Stimulated activated CD4-positive, alpha-beta T cell treated with anti-CD3 and anti-CD28 coated beads, Interleukin-1b, Interleukin-23, amount 100 ng/mL, for 4 hours (primary cell): ENCODE results near the gene PTCRA.
"Not testable (repeated sequence)": the region's sequence is repeated elsewhere in the genome, so short reads cannot be mapped to it uniquely, and the experiment has no call there.

Experiments
- DNase-seq, 2 donors: peaks; one replicate each; pipeline ENCODE4 v3.0.0-alpha.2; 2020; ENCODE audit warnings: low read depth in 2 of 2

PTCRA gene

GRCh38 chr6:42940493-42941045, 24.7 kb downstream of the PTCRA start:
- no peak for DNase-seq

GRCh38 chr6:42941356-42941755, 25.5 kb downstream of the PTCRA start:
- not testable (repeated sequence) for DNase-seq

- DNase-seq, result no peak
Observed at GRCh38 chr6:42942444-42942843, 26.6 kb downstream of the PTCRA start.

GRCh38 chr6:42947950-42948349, 32.1 kb downstream of the PTCRA start:
- no peak for DNase-seq

GRCh38 chr6:42952389-42952788, 36.5 kb downstream of the PTCRA start:
- no peak for DNase-seq

GRCh38 chr6:42954405-42954804, 38.6 kb downstream of the PTCRA start:
- not testable (repeated sequence) for DNase-seq

GRCh38 chr6:42958125-42958524, 42.3 kb downstream of the PTCRA start:
- no peak for DNase-seq

- DNase-seq, result no peak
Observed at GRCh38 chr6:42959917-42960242, 44.0 kb downstream of the PTCRA start.

GRCh38 chr6:42960243-42961019, 44.6 kb downstream of the PTCRA start, which contains the start of gene GNMT:
Gene GNMT (plus strand): TSS chr6:42960754. CDS start chr6:42960768, 14 bp downstream.
- no peak for DNase-seq

GRCh38 chr6:42961020-42961470, 45.2 kb downstream of the PTCRA start:
- no peak for DNase-seq

GRCh38 chr6:42962096-42962495, 46.2 kb downstream of the PTCRA start:
- no peak for DNase-seq

GRCh38 chr6:42962502-42963178, 46.8 kb downstream of the PTCRA start:
- no peak for DNase-seq

- no peak for DNase-seq
Observed at GRCh38 chr6:42963179-42963854, 47.5 kb downstream of the PTCRA start.

GRCh38 chr6:42963855-42964605, 48.2 kb downstream of the PTCRA start:
- DNase-seq, result no peak

GRCh38 chr6:42966571-42966970, 50.7 kb downstream of the PTCRA start:
- no peak for DNase-seq

GRCh38 chr6:42967228-42967627, 51.4 kb downstream of the PTCRA start:
- no peak for DNase-seq

GRCh38 chr6:42968126-42968701, 52.4 kb downstream of the PTCRA start:
- no peak for DNase-seq

GRCh38 chr6:42968783-42969182, 52.9 kb downstream of the PTCRA start:
- DNase-seq, result no peak

- no peak for DNase-seq
Observed at GRCh38 chr6:42969431-42969830, 53.6 kb downstream of the PTCRA start.

GRCh38 chr6:42969934-42970333, 54.1 kb downstream of the PTCRA start:
- no peak for DNase-seq

GRCh38 chr6:42970871-42971612, 55.2 kb downstream of the PTCRA start:
- no peak for DNase-seq
